Esophagus squamous epithelium (tissue), 4 donors: ENCODE data around the gene PHPT1.

Source experiments
- POLR2A ChIP-seq, 4 donors: fragments of 450-650 bp; IDR thresholded peaks; one replicate each; pipeline ENCODE4 v1.6.1; 2017; ENCODE audit warnings: antibody characterized with exemption in 4 of 4, mild to moderate bottlenecking in 4 of 4, moderate library complexity in 3 of 4
- TF ChIP-seq, protein P1 (sequence below), 6 experiments: fragments of 450-650 bp in 4 of 6; fragments of 200-600 bp in 2 of 6; sonication (generic) in 2 of 6; IDR thresholded peaks; one replicate each; pipeline ENCODE4 v1.5.1; 2016 to 2019; ENCODE audit warnings: antibody characterized with exemption in 6 of 6, mild to moderate bottlenecking in 4 of 6, moderate library complexity in 4 of 6

- TF ChIP-seq, protein P1, sequence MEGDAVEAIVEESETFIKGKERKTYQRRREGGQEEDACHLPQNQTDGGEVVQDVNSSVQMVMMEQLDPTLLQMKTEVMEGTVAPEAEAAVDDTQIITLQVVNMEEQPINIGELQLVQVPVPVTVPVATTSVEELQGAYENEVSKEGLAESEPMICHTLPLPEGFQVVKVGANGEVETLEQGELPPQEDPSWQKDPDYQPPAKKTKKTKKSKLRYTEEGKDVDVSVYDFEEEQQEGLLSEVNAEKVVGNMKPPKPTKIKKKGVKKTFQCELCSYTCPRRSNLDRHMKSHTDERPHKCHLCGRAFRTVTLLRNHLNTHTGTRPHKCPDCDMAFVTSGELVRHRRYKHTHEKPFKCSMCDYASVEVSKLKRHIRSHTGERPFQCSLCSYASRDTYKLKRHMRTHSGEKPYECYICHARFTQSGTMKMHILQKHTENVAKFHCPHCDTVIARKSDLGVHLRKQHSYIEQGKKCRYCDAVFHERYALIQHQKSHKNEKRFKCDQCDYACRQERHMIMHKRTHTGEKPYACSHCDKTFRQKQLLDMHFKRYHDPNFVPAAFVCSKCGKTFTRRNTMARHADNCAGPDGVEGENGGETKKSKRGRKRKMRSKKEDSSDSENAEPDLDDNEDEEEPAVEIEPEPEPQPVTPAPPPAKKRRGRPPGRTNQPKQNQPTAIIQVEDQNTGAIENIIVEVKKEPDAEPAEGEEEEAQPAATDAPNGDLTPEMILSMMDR (IDR thresholded peaks at IDR 0.05) = no peak
- no peak for TF ChIP-seq POLR2A (IDR thresholded peaks at IDR 0.05)
These were observed 8.1 kb upstream of the PHPT1 start for GRCh38 chr9:136840877-136841645.
